B cell (primary cell): Measurements from ENCODE around the gene ERCC1. TPM values are rescaled to one million over a fixed set of nuclear protein-coding genes. Genes with fewer than 3 reads are reported as not detected.
"Not testable (repeated sequence)": the region's sequence is repeated elsewhere in the genome, so short reads cannot be mapped to it uniquely, and the experiment has no call there.

Experiments used
- ATAC-seq: fragments of 200-7000 bp; cut with Tn5 transposase; one replicate; pipeline ENCODE4 v1.10.0; 2021; ENCODE audit warnings: low read depth, mild to moderate bottlenecking, moderate number of reproducible peaks, moderate library complexity
- CTCF ChIA-PET: fragments of 350-600 bp; sonication (Branson Sonifier 250); formaldehyde crosslinking; loops from one replicate; lab custom pipeline; 2021; ENCODE audit warnings: antibody characterized with exemption, inconsistent platforms; lab: Charles Lee
- POLR2A ChIA-PET: fragments of 350-600 bp; sonication (Branson Sonifier 250); formaldehyde crosslinking; loops from one replicate; lab custom pipeline; 2021; ENCODE audit warnings: antibody characterized with exemption; lab: Charles Lee
- DNase-seq: peaks from one replicate; pipeline ENCODE4 v3.0.0; 2013
- H2AFZ ChIP-seq: 2 replicates; pipeline ENCODE4 v1.6.1; 2012; ENCODE audit warnings: mild to moderate bottlenecking, low read depth, low read length; ENCODE audit not compliant: insufficient read depth, poor library complexity, severe bottlenecking
- H3K27ac ChIP-seq, 2 donors: 1 replicate in 1 of 2; 2 replicates in 1 of 2; pipeline ENCODE4 v1.5.1; 2012 to 2013; ENCODE audit warnings: low read length in 2 of 2, mild to moderate bottlenecking in 2 of 2, moderate library complexity in 1 of 2
- H3K27me3 ChIP-seq, 4 experiments: fragments of 200-600 bp in 1 of 4; sonication (generic) in 1 of 4; replicated peaks in 1 of 4; 1 replicate in 2 of 4; 2 replicates in 2 of 4; pipeline versions ENCODE4 v1.6.1 to v1.7.0; 2013 to 2016; ENCODE audit warnings: low read length in 3 of 4, mild to moderate bottlenecking in 2 of 4, mixed read lengths in 1 of 4, moderate library complexity in 1 of 4; ENCODE audit not compliant: insufficient read depth in 4 of 4, control insufficient read depth in 3 of 4; ENCODE audit errors: control extremely low read depth in 1 of 4
- H3K36me3 ChIP-seq, 2 experiments: replicated peaks in 1 of 2; 1 replicate in 1 of 2; 2 replicates in 1 of 2; pipeline versions ENCODE4 v1.6.1 to v1.7.1; 2013; ENCODE audit warnings: low read length in 1 of 2; ENCODE audit not compliant: insufficient read depth in 2 of 2, control insufficient read depth in 1 of 2; ENCODE audit errors: control extremely low read depth in 1 of 2, extremely low read depth in 1 of 2
- H3K4me1 ChIP-seq, 2 donors: fragments of 200-600 bp in 1 of 2; sonication (generic) in 1 of 2; 1 replicate in 1 of 2; 2 replicates in 1 of 2; pipeline versions ENCODE4 v1.5.1 to v1.6.1; 2013 to 2017; ENCODE audit warnings: low read length in 2 of 2; ENCODE audit not compliant: control insufficient read depth in 2 of 2, insufficient read depth in 2 of 2
- H3K4me2 ChIP-seq: replicated peaks from 2 replicates; pipeline ENCODE3; 2012; ENCODE audit warnings: mild to moderate bottlenecking, low read depth, low read length; ENCODE audit not compliant: poor library complexity, severe bottlenecking
- H3K4me3 ChIP-seq, 5 experiments: fragments of 200-600 bp in 1 of 5; sonication (generic) in 1 of 5; 1 replicate in 3 of 5; 2 replicates in 2 of 5; pipeline versions ENCODE4 v1.5.1 to v1.7.0; 2011 to 2016; ENCODE audit warnings: low read length in 4 of 5, mild to moderate bottlenecking in 4 of 5, low read depth in 2 of 5, control low read depth in 1 of 5, moderate library complexity in 1 of 5; ENCODE audit not compliant: insufficient read depth in 1 of 5; ENCODE audit errors: control extremely low read depth in 1 of 5, extremely low read depth in 1 of 5
- H3K79me2 ChIP-seq: fragments of 200-600 bp; sonication (generic); one replicate; pipeline ENCODE4 v1.6.0; 2016; ENCODE audit warnings: low read length; ENCODE audit not compliant: control insufficient read depth, insufficient read depth
- H3K9ac ChIP-seq: fragments of 200-600 bp; sonication (generic); 2 replicates; pipeline ENCODE4 v1.6.1; 2017; ENCODE audit warnings: mild to moderate bottlenecking, low read length, moderate library complexity
- H3K9me3 ChIP-seq, 3 donors: one replicate each; pipeline versions ENCODE4 v1.6.1 to v1.7.1; 2013; ENCODE audit warnings: low read length in 2 of 3; ENCODE audit not compliant: control insufficient read depth in 2 of 3, insufficient read depth in 1 of 3; ENCODE audit errors: control extremely low read depth in 1 of 3
- H4K20me1 ChIP-seq: 2 replicates; pipeline ENCODE4 v1.6.0; 2012; ENCODE audit warnings: mild to moderate bottlenecking, low read length; ENCODE audit not compliant: insufficient read depth, control insufficient read depth, poor library complexity, severe bottlenecking
- H3K27ac Mint-ChIP-seq: one replicate; pipeline ENCODE4 v1.8.0; 2021; ENCODE audit warnings: mixed read lengths
- H3K27me3 Mint-ChIP-seq: one replicate; pipeline ENCODE4 v1.8.0; 2021; ENCODE audit warnings: mixed read lengths
- H3K4me1 Mint-ChIP-seq: one replicate; pipeline ENCODE4 v1.8.0; 2021; ENCODE audit warnings: mixed read lengths
- H3K4me3 Mint-ChIP-seq: one replicate; pipeline ENCODE4 v1.8.0; 2021; ENCODE audit warnings: mixed read lengths
- H3K9me3 Mint-ChIP-seq: one replicate; pipeline ENCODE4 v1.8.0; 2022; ENCODE audit warnings: mixed read lengths; ENCODE audit not compliant: insufficient read depth
- EZH2 ChIP-seq: IDR thresholded peaks from 2 replicates; pipeline ENCODE4 v1.6.1; 2012; ENCODE audit warnings: borderline replicate concordance, low read depth, mild to moderate bottlenecking, moderate library complexity, low read length; ENCODE audit not compliant: insufficient read depth, poor library complexity, severe bottlenecking
- WGBS: methylation state at CpG from one replicate; pipeline ENCODE4 v1.1.5; 2013; ENCODE audit warnings: missing lambda C conversion rate; ENCODE audit not compliant: insufficient coverage; 5-methylcytosine and 5-hydroxymethylcytosine counted together
- intact Hi-C: fragments of 100-400 bp; cut with micrococcal nuclease; formaldehyde crosslinking; loops from one replicate; pipeline ENCODE4 v1.10.0; 2022
- polyA plus RNA-seq: library from polyadenylated mRNA; depleted of rRNA; stranded (reverse); fragments of >200 nt; gene quantifications from 2 replicates; pipeline ENCODE4 v1.2.3, GENCODE V29; 2012
- total RNA-seq, 2 donors: library from RNA; stranded (reverse); fragments of 120-200 nt in 1 of 2; gene quantifications; 1 replicate in 1 of 2; 2 replicates in 1 of 2; pipeline versions ENCODE4 v1.2.3 to v1.2.4, GENCODE V29; 2013 to 2022
- TF ChIP-seq, protein P1 (sequence below): fragments of 200-600 bp; IDR thresholded peaks from one replicate; pipeline ENCODE4 v1.8.0; 2022; ENCODE audit warnings: antibody characterized with exemption, mild to moderate bottlenecking

The ERCC1 gene
- total and polyA plus RNA-seq, 2 donors (not counting 1 experiment from before 2014, with no cell fraction given), result 75.7 to 81.9 TPM

DNA sequence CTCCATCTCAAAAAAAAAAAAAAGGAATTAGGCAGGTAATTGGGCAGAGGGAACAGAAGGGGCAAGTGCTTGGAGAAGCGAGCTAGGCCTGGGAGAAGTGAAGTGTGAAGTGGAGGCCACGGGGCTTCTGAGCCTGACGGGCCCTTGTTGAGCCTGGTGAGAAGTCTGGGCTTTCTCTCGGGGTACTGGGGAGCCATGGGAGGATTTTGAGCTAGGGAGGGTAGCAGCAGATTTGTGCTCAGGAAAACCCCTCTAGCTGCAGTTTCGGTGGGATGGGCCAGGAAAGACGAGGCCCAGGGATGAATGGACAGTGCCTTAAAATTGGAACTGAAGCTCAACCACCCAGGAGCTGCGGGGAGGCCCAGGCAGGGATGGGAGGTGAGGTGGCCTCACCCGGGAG, 9.2 kb downstream of the ERCC1 start:
- Histone ChIP-seq H3K9me3 (no peaks in the 10 kb centered on the region), H3K27me3 (no peaks in the 10 kb centered on the region), H3K79me2 (peaks cover 18% of the 10 kb centered on the region), H3K27ac (no peak overlapping the region), H4K20me1 (peaks cover 4% of the 10 kb centered on the region), H3K36me3 (peaks cover 3 to 33% of the 10 kb centered on the region in 2 experiments), H3K4me2 (no peak overlapping the region), H2AFZ (no peak overlapping the region), H3K9ac (no peak overlapping the region), H3K4me3 (no peak overlapping the region), H3K4me1 (peaks cover 10 to 15% of the 10 kb centered on the region in 2 donors)
- Mint-ChIP-seq H3K4me1 (peaks cover 14% of the 10 kb centered on the region), H3K27me3 (no peaks in the 10 kb centered on the region), H3K27ac (no peak overlapping the region), H3K4me3 (no peak overlapping the region), H3K9me3 (no peaks in the 10 kb centered on the region)
- intact Hi-C loops, result no loop called here
- ATAC-seq (no peak), DNase-seq (no peak)
- ChIA-PET CTCF (interaction anchor here (0.7 to 1.3 kb wide), 4 partner anchors 11 to 64 kb away, joined by 3 to 5 read pairs (median 4); no protein-coding TSS in a partner anchor), POLR2A (interaction anchor here (0.6 to 0.7 kb wide), 2 partner anchors 12 to 85 kb away, joined by 3 to 8 read pairs; no protein-coding TSS in a partner anchor)
- 94% methylated on average over 8 of the region's 8 CpGs for WGBS
- TF ChIP-seq EZH2, result no peak
- TF ChIP-seq, protein P1, sequence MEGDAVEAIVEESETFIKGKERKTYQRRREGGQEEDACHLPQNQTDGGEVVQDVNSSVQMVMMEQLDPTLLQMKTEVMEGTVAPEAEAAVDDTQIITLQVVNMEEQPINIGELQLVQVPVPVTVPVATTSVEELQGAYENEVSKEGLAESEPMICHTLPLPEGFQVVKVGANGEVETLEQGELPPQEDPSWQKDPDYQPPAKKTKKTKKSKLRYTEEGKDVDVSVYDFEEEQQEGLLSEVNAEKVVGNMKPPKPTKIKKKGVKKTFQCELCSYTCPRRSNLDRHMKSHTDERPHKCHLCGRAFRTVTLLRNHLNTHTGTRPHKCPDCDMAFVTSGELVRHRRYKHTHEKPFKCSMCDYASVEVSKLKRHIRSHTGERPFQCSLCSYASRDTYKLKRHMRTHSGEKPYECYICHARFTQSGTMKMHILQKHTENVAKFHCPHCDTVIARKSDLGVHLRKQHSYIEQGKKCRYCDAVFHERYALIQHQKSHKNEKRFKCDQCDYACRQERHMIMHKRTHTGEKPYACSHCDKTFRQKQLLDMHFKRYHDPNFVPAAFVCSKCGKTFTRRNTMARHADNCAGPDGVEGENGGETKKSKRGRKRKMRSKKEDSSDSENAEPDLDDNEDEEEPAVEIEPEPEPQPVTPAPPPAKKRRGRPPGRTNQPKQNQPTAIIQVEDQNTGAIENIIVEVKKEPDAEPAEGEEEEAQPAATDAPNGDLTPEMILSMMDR, result no peak

- Histone ChIP-seq H3K4me2 (no peak overlapping the region), H3K27ac (no peak overlapping the region), H3K79me2 (peaks cover 18% of the 10 kb centered on the region), H3K4me3 (no peak overlapping the region), H2AFZ (no peak overlapping the region), H3K9me3 (no peaks in the 10 kb centered on the region), H3K4me1 (peaks cover under 1 to 9% of the 10 kb centered on the region in 2 donors), H3K36me3 (peaks cover 3 to 33% of the 10 kb centered on the region in 2 experiments), H4K20me1 (peaks cover 4% of the 10 kb centered on the region), H3K9ac (no peak overlapping the region), H3K27me3 (no peaks in the 10 kb centered on the region)
- DNase-seq (no peak), ATAC-seq (no peak)
- H3K4me1 Mint-ChIP-seq, result peaks cover 10% of the 10 kb centered on the region
- H3K27me3 Mint-ChIP-seq, result no peaks in the 10 kb centered on the region
- H3K27ac Mint-ChIP-seq, result no peak overlapping the region
- H3K4me3 Mint-ChIP-seq, result no peak overlapping the region
- H3K9me3 Mint-ChIP-seq, result no peaks in the 10 kb centered on the region
- intact Hi-C loops, result no loop called here
- no peak for TF ChIP-seq EZH2
- TF ChIP-seq, protein P1, result no peak
- POLR2A ChIA-PET, result interaction anchor here (0.6 kb wide), 1 partner anchor 43 kb away, joined by 3 read pairs; no protein-coding TSS in a partner anchor
- CTCF ChIA-PET, result interaction anchor here (3.7 kb wide), 1 partner anchor 27 kb away, joined by 12 read pairs; no protein-coding TSS in a partner anchor
- WGBS, result 95% methylated on average over 6 of the region's 6 CpGs
Observed at GRCh38 chr19:45413497-45413896, 10.2 kb downstream of the ERCC1 start.

GRCh38 chr19:45410330-45410729, 13.4 kb downstream of the ERCC1 start:
- H2AFZ ChIP-seq, H3K9me3 Mint-ChIP-seq, H3K27ac ChIP-seq, H3K9me3 ChIP-seq, H3K27me3 ChIP-seq, H3K4me2 ChIP-seq, H4K20me1 ChIP-seq, H3K27ac Mint-ChIP-seq, DNase-seq, POLR2A ChIA-PET, H3K4me3 Mint-ChIP-seq, ATAC-seq, intact Hi-C loops, H3K9ac ChIP-seq, H3K27me3 Mint-ChIP-seq, H3K4me3 ChIP-seq: not testable (repeated sequence)
- Histone ChIP-seq H3K4me1 (peaks cover 8 to 21% of the 10 kb centered on the region in 2 donors), H3K79me2 (peaks cover 23% of the 10 kb centered on the region), H3K36me3 (peaks cover 3 to 18% of the 10 kb centered on the region in 2 experiments)
- no CpG with 5 or more reads among the region's 4 CpGs for WGBS
- CTCF ChIA-PET, result interaction anchor here (3.7 kb wide), 1 partner anchor 30 kb away, joined by 12 read pairs; no protein-coding TSS in a partner anchor
- peaks cover 25% of the 10 kb centered on the region for H3K4me1 Mint-ChIP-seq
